LNCAP (cell line): ENCODE measurements around the gene FANCF.

Experiments used
- TF ChIP-seq, protein P1 (sequence below): fragments of 450-650 bp; IDR thresholded peaks from 2 replicates; pipeline ENCODE4 v1.5.1; 2017; ENCODE audit warnings: mild to moderate bottlenecking

FANCF gene

DNA sequence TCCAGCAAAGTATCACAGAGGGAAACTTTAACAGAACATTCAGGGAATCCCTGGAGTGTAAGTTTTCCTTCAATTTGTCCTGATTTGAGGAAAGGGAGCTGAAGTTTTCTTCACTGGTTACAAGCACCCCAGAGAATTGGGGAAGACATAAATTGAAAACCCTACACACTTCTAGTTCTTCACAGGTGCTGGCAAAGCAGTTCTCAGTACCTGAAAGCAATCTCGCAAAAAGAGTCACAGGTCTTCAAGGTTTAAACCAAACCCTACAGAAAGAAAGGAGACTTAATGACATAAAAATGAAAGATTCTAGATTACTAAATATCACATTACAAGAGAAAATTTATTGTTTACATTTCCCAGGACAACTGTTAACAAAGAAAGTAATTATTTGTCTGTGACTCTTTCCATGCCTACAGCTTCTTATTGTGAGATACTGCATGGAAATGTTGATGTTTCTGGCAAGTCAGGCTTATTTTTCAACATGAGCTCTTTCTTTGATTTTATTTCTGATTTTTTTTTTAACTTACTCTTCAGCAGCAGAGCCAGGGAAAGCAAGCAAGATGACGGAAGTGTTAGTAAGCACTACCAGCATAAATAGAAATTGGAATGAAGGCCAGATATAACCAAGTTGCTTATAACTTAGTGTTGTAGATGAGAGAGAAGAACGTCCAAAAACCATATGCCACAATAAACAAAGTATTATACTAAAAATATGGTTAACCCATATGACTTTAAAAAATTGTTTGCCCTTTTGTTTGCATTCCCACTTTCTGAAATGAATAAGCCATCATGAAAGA, 44.1 kb downstream of the FANCF start:
- TF ChIP-seq, protein P1, sequence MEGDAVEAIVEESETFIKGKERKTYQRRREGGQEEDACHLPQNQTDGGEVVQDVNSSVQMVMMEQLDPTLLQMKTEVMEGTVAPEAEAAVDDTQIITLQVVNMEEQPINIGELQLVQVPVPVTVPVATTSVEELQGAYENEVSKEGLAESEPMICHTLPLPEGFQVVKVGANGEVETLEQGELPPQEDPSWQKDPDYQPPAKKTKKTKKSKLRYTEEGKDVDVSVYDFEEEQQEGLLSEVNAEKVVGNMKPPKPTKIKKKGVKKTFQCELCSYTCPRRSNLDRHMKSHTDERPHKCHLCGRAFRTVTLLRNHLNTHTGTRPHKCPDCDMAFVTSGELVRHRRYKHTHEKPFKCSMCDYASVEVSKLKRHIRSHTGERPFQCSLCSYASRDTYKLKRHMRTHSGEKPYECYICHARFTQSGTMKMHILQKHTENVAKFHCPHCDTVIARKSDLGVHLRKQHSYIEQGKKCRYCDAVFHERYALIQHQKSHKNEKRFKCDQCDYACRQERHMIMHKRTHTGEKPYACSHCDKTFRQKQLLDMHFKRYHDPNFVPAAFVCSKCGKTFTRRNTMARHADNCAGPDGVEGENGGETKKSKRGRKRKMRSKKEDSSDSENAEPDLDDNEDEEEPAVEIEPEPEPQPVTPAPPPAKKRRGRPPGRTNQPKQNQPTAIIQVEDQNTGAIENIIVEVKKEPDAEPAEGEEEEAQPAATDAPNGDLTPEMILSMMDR = no peak

DNA sequence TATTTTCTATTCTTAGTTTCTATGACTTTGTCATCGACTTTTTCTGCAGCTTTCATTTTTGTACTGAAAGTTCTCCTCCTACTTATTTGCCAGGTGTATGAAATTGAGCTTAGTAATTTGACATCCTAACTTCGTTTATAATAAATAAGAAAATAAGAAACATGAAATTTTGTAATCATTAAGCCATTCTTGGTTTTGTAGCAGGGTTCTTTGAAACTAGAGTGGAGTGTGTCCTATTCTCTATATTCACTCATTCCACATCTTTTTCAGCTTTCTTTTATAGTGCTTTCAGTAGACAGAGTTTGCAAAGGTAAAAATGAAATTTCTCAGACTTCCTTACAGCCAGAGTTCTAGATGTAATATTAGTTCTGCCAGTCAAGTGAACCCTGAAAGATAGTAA, 47.8 kb downstream of the FANCF start:
- TF ChIP-seq, protein P1 = no peak
